ENCODE data around the gene VAV3.

Gene VAV3

GRCh38 chr1:107793896-107794453, 171.0 kb downstream of the VAV3 start:
- DNase-seq (ENCODE audit: low read depth in 2 of 2), result no peak

GRCh38 chr1:107791348-107791747, 173.6 kb downstream of the VAV3 start:
- DNase-seq (ENCODE audit: low read depth in 2 of 2), result no peak

- DNase-seq (ENCODE audit: low read depth in 2 of 2), result no peak
Measured at GRCh38 chr1:107789817-107790524, 175.0 kb downstream of the VAV3 start.

- no peak for DNase-seq (ENCODE audit: low read depth in 2 of 2)
Measured at GRCh38 chr1:107788206-107789202, 176.5 kb downstream of the VAV3 start.

- DNase-seq (ENCODE audit: low read depth in 2 of 2), result no peak
Measured at GRCh38 chr1:107787299-107787698, 177.7 kb downstream of the VAV3 start.

GRCh38 chr1:107786203-107786845, 178.7 kb downstream of the VAV3 start:
- DNase-seq (ENCODE audit: low read depth in 2 of 2), result no peak

GRCh38 chr1:107785496-107786202, 179.3 kb downstream of the VAV3 start:
- DNase-seq (ENCODE audit: low read depth in 2 of 2), result no peak

GRCh38 chr1:107782217-107782845, 182.6 kb downstream of the VAV3 start:
- DNase-seq (ENCODE audit: low read depth in 2 of 2), result peak; percentile 15 to 25

- DNase-seq (ENCODE audit: low read depth in 2 of 2), result no peak
Measured at GRCh38 chr1:107781245-107781644, 183.7 kb downstream of the VAV3 start.

- DNase-seq (ENCODE audit: low read depth in 2 of 2), result no peak
Measured at GRCh38 chr1:107777664-107778047, 187.3 kb downstream of the VAV3 start.

GRCh38 chr1:107776900-107777663, 187.9 kb downstream of the VAV3 start:
- no peak for DNase-seq (ENCODE audit: low read depth in 2 of 2)

GRCh38 chr1:107771377-107771776, 193.6 kb downstream of the VAV3 start:
- no peak for DNase-seq (ENCODE audit: low read depth in 2 of 2)

GRCh38 chr1:107767156-107767582, 197.8 kb downstream of the VAV3 start:
- no peak for DNase-seq (ENCODE audit: low read depth in 2 of 2)

GRCh38 chr1:107766533-107766932, 198.4 kb downstream of the VAV3 start:
- DNase-seq (ENCODE audit: low read depth in 2 of 2), result no peak

- DNase-seq (ENCODE audit: low read depth in 2 of 2), result no peak
Measured at GRCh38 chr1:107762751-107763390, 202.1 kb downstream of the VAV3 start.

GRCh38 chr1:107760065-107760464, 204.9 kb downstream of the VAV3 start:
- DNase-seq (ENCODE audit: low read depth in 2 of 2), result no peak

GRCh38 chr1:107750364-107750959, 214.5 kb downstream of the VAV3 start:
- peak; percentile 52 to 56 for DNase-seq (ENCODE audit: low read depth in 2 of 2)

- DNase-seq (ENCODE audit: low read depth in 2 of 2), result no peak
Measured at GRCh38 chr1:107748531-107748930, 216.4 kb downstream of the VAV3 start.

GRCh38 chr1:107741242-107741641, 223.7 kb downstream of the VAV3 start:
- DNase-seq (ENCODE audit: low read depth in 2 of 2), result no peak
